Measurements from ENCODE around the gene ADAMTSL1.

Gene ADAMTSL1

GRCh38 chr9:18896531-18897179 is 422.7 kb downstream of the ADAMTSL1 start:
- TF ChIP-seq CTCF (IDR thresholded peaks at IDR 0.05; ENCODE audit: extremely low read depth, insufficient read depth, missing control alignments): no peak
- DNase-seq (ENCODE audit: low spot score): no peak
- in situ Hi-C loops (cut with MboI; ENCODE audit: low pct_unique_long_range_greater_than_20kb, low sequenced_read_pairs, unreplicated experiment): no loop called here

DNA sequence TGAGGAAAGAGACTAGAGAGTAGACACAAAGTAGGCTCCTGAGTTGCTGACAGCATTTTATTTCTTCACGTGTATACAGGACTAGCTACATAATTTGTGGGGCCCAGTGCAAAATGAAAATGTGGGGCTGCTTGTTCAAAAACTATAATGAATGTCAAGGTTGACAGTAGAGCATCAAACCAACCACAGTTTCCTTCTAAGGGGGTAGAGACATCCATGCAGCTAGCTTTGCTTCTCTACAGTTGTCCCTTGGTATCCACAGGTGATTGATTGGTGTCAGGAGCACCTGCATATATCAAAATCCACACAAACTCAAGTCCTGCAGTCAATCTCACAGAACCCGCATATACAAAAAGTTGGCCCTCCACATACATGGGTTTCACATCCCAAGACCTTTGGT is 429.5 kb downstream of the ADAMTSL1 start:
- in situ Hi-C loops (cut with MboI; ENCODE audit: low pct_unique_long_range_greater_than_20kb, low sequenced_read_pairs, unreplicated experiment): no loop called here
- no peak for DNase-seq (ENCODE audit: low spot score)
- no peak for TF ChIP-seq CTCF (IDR thresholded peaks at IDR 0.05; ENCODE audit: extremely low read depth, insufficient read depth, missing control alignments)

DNA sequence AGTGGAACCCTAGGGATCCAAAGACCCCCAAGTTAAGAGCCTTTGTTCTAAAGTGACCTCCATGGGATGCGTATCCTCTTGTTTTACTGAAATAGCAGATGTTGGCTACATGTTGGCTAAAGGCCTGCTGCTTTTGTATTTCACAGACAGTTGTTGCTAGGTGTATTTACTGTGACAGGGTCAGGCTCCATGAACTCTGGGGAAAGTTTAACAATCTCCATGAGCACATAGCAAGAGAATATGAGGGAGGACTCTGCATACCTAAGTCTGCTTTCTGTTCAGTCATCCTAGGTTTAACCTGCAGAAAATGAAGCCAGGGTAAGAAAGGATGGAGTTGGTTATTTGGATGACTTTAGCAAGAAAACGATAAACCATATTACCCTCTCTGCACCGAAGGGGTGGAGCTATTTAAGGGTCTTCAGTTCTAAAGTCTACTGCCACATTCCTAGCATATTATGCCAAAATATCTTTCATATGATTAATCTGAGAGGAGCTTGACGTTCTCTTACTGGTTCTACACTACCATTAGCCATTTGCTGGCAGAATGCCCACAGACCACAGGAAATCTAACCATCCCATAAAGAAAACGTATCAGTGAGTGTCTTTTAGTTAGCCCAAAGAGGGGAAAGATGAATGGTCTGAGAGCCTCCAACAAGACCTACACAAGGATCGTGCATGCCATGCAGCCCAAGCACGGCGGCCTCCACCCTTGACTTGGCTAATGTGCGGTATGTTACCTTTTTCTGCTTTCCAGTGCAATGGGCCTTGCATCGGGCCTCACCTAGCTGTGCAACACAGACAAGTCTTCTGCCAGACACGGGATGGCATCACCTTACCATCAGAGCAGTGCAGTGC is 431.3 kb downstream of the ADAMTSL1 start:
- no peak for TF ChIP-seq CTCF (IDR thresholded peaks at IDR 0.05; ENCODE audit: extremely low read depth, insufficient read depth, missing control alignments)
- in situ Hi-C loops (cut with MboI; ENCODE audit: low pct_unique_long_range_greater_than_20kb, low sequenced_read_pairs, unreplicated experiment): no loop called here
- no peak for DNase-seq (ENCODE audit: low spot score)

GRCh38 chr9:18905883-18906629 is 432.1 kb downstream of the ADAMTSL1 start:
- TF ChIP-seq CTCF (IDR thresholded peaks at IDR 0.05; ENCODE audit: extremely low read depth, insufficient read depth, missing control alignments): no peak
- no peak for DNase-seq (ENCODE audit: low spot score)
- in situ Hi-C loops (cut with MboI; ENCODE audit: low pct_unique_long_range_greater_than_20kb, low sequenced_read_pairs, unreplicated experiment): no loop called here

- no peak for DNase-seq (ENCODE audit: low spot score)
- TF ChIP-seq CTCF (IDR thresholded peaks at IDR 0.05; ENCODE audit: extremely low read depth, insufficient read depth, missing control alignments): no peak
- in situ Hi-C loops (cut with MboI; ENCODE audit: low pct_unique_long_range_greater_than_20kb, low sequenced_read_pairs, unreplicated experiment): no loop called here
Measured at GRCh38 chr9:18906656-18907395, 432.9 kb downstream of the ADAMTSL1 start.
